ENCODE results near the gene ZC3H4. TPM values are rescaled to one million over a fixed set of nuclear protein-coding genes. Genes with fewer than 3 reads are reported as not detected.

The ZC3H4 gene
- total and polyA plus RNA-seq, 2 donors (not counting 1 experiment from before 2014, with no cell fraction given): 8.4 to 13.5 TPM

GRCh38 chr19:47123406-47123805 lies 9.8 kb upstream of the ZC3H4 start:
- H4K20me1 ChIP-seq (ENCODE audit: control insufficient read depth, extremely low read depth, insufficient read depth, low read length): no peaks in the 10 kb centered on the region
- TF ChIP-seq CTCF (conservative IDR thresholded peaks at IDR 0.05 in 1 of 2, IDR thresholded peaks at IDR 0.05 in 1 of 2; ENCODE audit: low read depth in 1 of 2, low read length in 2 of 2): no peak
- no peak for TF ChIP-seq EZH2 (IDR thresholded peaks at IDR 0.05; ENCODE audit: low read length, missing control alignments)
- peaks cover 5% of the 10 kb centered on the region for H3K4me1 ChIP-seq (ENCODE audit: control insufficient read depth, extremely low read depth, insufficient read depth, low read length)
- H3K27me3 ChIP-seq (ENCODE audit: control insufficient read depth, insufficient read depth, low read length): no peaks in the 10 kb centered on the region
- no peaks in the 10 kb centered on the region for H3K9me3 ChIP-seq (ENCODE audit: control insufficient read depth, insufficient read depth, low read depth, low read length)
- H3K36me3 ChIP-seq (ENCODE audit: control insufficient read depth, insufficient read depth, low read length): no peaks in the 10 kb centered on the region
- H2AFZ ChIP-seq (ENCODE audit: low read length): no peak overlapping the region
- DNase-seq (ENCODE audit: low read depth in 2 of 2): no peak
- no peak overlapping the region for H3K4me3 ChIP-seq (replicated peaks in 1 of 4; ENCODE audit: control extremely low read depth in 1 of 4, insufficient read depth in 1 of 4, low read depth in 3 of 4, low read length in 4 of 4)
- H3K4me2 ChIP-seq (ENCODE audit: extremely low read depth, insufficient read depth, low read length): no peak overlapping the region
- no peak overlapping the region for H3K27ac ChIP-seq (ENCODE audit: insufficient read depth, low read length)
- H3K79me2 ChIP-seq (ENCODE audit: control insufficient read depth, insufficient read depth, low read length): no peaks in the 10 kb centered on the region
- no peak overlapping the region for H3K9ac ChIP-seq (ENCODE audit: insufficient read depth, low read length)

- H3K36me3 ChIP-seq (ENCODE audit: control insufficient read depth, insufficient read depth, low read length): no peaks in the 10 kb centered on the region
- peak overlapping the region; percentile 13 for H3K4me2 ChIP-seq (ENCODE audit: extremely low read depth, insufficient read depth, low read length)
- TF ChIP-seq CTCF (conservative IDR thresholded peaks at IDR 0.05 in 1 of 2, IDR thresholded peaks at IDR 0.05 in 1 of 2; ENCODE audit: low read depth in 1 of 2, low read length in 2 of 2) (no peak), EZH2 (IDR thresholded peaks at IDR 0.05; ENCODE audit: low read length, missing control alignments) (no peak)
- no peaks in the 10 kb centered on the region for H3K9me3 ChIP-seq (ENCODE audit: control insufficient read depth, insufficient read depth, low read depth, low read length)
- H4K20me1 ChIP-seq (ENCODE audit: control insufficient read depth, extremely low read depth, insufficient read depth, low read length): no peaks in the 10 kb centered on the region
- H3K27me3 ChIP-seq (ENCODE audit: control insufficient read depth, insufficient read depth, low read length): no peaks in the 10 kb centered on the region
- H2AFZ ChIP-seq (ENCODE audit: low read length): no peak overlapping the region
- no peak overlapping the region for H3K4me3 ChIP-seq (replicated peaks in 1 of 4; ENCODE audit: control extremely low read depth in 1 of 4, insufficient read depth in 1 of 4, low read depth in 3 of 4, low read length in 4 of 4)
- H3K79me2 ChIP-seq (ENCODE audit: control insufficient read depth, insufficient read depth, low read length): no peaks in the 10 kb centered on the region
- DNase-seq (ENCODE audit: low read depth in 2 of 2): peak; percentile 52 to 87
- H3K27ac ChIP-seq (ENCODE audit: insufficient read depth, low read length): no peak overlapping the region
- no peak overlapping the region for H3K9ac ChIP-seq (ENCODE audit: insufficient read depth, low read length)
- H3K4me1 ChIP-seq (ENCODE audit: control insufficient read depth, extremely low read depth, insufficient read depth, low read length): peaks cover 5% of the 10 kb centered on the region
Observed at GRCh38 chr19:47122359-47123335, 9.1 kb upstream of the ZC3H4 start.

- no peaks in the 10 kb centered on the region for H3K79me2 ChIP-seq (ENCODE audit: control insufficient read depth, insufficient read depth, low read length)
- TF ChIP-seq CTCF (conservative IDR thresholded peaks at IDR 0.05 in 1 of 2, IDR thresholded peaks at IDR 0.05 in 1 of 2; ENCODE audit: low read depth in 1 of 2, low read length in 2 of 2): no peak
- TF ChIP-seq EZH2 (IDR thresholded peaks at IDR 0.05; ENCODE audit: low read length, missing control alignments): no peak
- H3K9ac ChIP-seq (ENCODE audit: insufficient read depth, low read length): no peak overlapping the region
- no peak overlapping the region for H3K4me3 ChIP-seq (replicated peaks in 1 of 4; ENCODE audit: control extremely low read depth in 1 of 4, insufficient read depth in 1 of 4, low read depth in 3 of 4, low read length in 4 of 4)
- no peak overlapping the region for H3K27ac ChIP-seq (ENCODE audit: insufficient read depth, low read length)
- no peaks in the 10 kb centered on the region for H3K9me3 ChIP-seq (ENCODE audit: control insufficient read depth, insufficient read depth, low read depth, low read length)
- no peaks in the 10 kb centered on the region for H3K27me3 ChIP-seq (ENCODE audit: control insufficient read depth, insufficient read depth, low read length)
- no peak for DNase-seq (ENCODE audit: low read depth in 2 of 2)
- no peaks in the 10 kb centered on the region for H3K36me3 ChIP-seq (ENCODE audit: control insufficient read depth, insufficient read depth, low read length)
- no peaks in the 10 kb centered on the region for H4K20me1 ChIP-seq (ENCODE audit: control insufficient read depth, extremely low read depth, insufficient read depth, low read length)
- peaks cover 5% of the 10 kb centered on the region for H3K4me1 ChIP-seq (ENCODE audit: control insufficient read depth, extremely low read depth, insufficient read depth, low read length)
- H3K4me2 ChIP-seq (ENCODE audit: extremely low read depth, insufficient read depth, low read length): no peak overlapping the region
- no peak overlapping the region for H2AFZ ChIP-seq (ENCODE audit: low read length)
Observed at GRCh38 chr19:47120470-47121067, 7.0 kb upstream of the ZC3H4 start.

Measured in fibroblast of lung (primary cell).